GM18499 (cell line): ENCODE measurements around the gene SLC9A7.
A peak's percentile ranks its signal among the peaks of the same experiment; 100 is the strongest.

Experiments
- ATAC-seq: cut with Tn5 transposase; IDR thresholded peaks from one replicate; pipeline ENCODE4 v1.9.1; 2021; ENCODE audit warnings: moderate number of reproducible peaks; ENCODE audit not compliant: insufficient read depth, unreplicated experiment

Gene SLC9A7

DNA sequence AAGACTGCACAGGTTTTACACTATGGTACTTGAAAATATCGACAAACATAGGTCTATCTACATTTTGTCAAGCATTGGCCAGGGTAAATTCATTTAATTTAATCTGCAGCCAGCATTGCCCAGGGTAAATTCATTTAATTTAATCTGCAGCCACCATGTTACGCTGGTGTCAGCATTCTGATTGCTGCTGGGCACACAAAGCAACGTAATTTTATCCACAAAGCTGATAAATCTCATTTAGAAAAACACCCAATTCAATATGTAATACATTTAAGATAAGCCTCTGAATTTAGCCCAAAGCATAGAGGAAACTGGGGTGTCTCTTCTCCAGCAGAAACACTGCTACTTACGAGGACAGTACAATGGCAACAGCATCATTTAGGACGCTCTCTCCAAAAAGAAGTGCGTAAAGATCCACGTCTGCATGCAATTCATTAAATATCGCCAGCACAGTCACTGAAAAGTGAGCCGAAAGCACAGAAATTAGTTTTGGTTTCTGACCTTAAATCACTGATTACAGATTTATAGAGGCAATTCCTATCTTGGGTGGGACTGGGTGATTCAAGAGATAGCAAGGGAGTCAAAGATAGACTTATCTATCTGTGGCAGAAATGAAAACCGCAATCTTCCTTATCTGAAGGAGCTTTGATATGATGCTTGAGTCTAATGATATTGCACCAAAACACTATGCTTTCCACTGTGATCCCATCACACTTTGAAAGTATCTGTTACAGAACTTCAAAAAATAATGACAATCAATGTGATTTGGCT is 96.5 kb downstream of the SLC9A7 start:
- no peak for ATAC-seq

DNA sequence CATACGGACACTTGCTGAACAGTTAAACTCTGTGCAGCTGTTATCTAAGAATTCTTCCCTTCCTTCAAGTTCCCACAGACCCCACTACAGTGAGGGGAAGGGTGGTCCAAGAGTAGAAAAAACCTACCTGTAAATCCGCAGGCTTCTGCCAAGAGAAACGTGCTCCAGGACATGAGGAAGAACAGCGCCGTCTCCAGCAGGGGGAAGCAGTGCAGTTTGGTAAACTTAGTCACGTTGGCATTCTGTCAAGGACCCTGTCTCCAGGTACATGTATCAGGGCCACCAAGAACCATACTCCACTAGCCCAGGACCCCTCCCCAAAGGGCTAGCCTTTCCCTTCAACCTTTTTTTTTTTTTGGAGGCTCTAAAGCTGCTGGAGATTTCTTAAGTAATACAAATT is 105.4 kb downstream of the SLC9A7 start:
- ATAC-seq, result no peak

- ATAC-seq, result no peak
Observed at GRCh38 chrX:46649421-46650260, 109.3 kb downstream of the SLC9A7 start.

GRCh38 chrX:46648660-46649059 is 110.3 kb downstream of the SLC9A7 start:
- no peak for ATAC-seq

DNA sequence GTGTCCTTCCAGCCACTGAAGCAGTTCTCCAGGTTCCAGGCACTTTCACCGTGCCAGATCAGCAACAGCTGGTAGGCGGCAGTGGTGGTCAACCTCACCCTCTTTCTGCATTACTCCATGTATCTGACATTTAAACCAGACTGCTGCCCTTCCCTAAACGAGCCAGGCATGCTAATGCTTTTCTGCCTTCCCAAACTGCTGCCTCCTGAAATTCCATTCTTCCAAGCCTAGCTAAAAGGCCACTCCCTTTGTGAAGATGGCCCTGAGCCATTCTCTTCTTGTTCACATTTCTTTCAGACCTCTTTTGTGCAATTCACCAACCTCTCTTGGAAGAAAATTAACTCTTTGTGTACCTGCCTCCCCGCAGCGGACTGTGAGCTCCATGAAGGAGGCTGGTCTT is 111.7 kb downstream of the SLC9A7 start:
- ATAC-seq, result no peak

DNA sequence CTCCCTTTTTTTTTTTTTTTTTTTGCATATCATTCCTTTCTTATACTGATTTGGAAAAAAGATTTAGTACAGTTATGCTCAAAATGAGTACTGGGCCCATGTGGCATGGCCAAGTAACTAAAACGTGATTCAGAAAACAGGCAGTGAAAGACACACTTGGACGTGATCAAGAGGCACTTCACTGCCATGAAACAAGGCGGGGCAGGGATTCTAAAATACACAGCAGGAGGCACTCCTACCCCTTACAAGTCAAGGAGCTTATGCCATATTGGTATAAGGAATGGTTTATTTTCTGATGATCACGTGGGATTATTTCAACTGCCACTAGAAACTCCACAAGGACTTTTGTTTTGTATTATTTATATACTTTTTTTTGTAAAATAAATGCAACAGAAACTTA is 113.3 kb downstream of the SLC9A7 start:
- no peak for ATAC-seq

- no peak for ATAC-seq
Observed at GRCh38 chrX:46643636-46644035, 115.3 kb downstream of the SLC9A7 start.

DNA sequence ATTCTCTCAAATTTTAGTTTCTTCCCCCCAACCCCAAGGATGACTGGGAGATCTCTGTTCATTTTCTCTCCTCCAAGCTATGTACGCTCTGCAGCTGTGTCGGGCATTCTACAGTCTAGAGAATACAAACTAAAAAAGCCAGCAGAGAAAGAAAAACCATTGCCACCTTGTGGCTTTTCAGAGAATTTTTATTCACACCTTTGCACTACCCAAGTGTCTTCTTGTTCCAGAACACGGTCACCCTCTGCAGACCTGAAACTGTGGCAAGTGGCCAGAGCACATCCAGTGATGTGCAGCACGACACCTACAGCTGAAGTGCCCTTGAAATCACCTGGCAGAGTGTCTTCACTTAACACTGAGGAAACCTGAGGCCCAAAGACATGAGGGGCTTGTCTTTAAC is 116.8 kb downstream of the SLC9A7 start:
- ATAC-seq, result no peak

DNA sequence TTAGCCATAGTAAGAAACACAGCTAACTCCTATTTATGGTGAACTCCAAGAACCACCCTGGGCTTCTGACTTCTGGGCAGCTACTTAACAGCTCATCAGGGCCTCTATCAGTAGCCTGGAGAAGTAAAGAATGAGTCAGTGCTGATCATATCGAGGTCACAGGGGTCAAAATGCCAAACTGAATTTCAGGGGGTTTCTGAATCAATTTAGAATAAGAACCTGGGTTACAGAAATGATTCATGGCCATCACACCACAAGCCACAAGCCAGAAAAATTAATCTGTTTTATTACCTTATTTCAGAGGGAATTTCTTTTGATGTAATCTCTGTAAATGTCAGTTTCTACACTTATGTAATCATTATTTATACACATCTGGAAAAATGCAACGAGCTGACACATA is 121.0 kb downstream of the SLC9A7 start:
- no peak for ATAC-seq

DNA sequence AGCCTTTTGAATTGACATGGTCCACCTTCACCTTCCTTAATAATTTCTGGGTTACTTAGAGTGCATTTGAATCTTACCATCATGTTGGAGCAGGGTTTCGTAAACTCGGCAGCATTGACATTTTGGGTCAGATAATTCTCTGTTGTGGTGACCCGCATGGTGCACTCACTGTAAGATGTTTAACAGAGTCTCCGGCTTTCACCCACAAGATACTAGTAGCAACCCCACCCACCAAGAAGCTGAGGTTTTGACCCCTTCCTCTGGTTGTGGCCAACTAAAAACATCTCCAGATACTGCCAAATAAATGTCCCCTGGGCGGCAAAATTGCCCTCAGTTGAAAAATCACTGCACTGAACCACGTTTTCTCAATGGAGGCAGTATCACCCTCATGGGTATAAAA is 122.7 kb downstream of the SLC9A7 start:
- ATAC-seq, result no peak

DNA sequence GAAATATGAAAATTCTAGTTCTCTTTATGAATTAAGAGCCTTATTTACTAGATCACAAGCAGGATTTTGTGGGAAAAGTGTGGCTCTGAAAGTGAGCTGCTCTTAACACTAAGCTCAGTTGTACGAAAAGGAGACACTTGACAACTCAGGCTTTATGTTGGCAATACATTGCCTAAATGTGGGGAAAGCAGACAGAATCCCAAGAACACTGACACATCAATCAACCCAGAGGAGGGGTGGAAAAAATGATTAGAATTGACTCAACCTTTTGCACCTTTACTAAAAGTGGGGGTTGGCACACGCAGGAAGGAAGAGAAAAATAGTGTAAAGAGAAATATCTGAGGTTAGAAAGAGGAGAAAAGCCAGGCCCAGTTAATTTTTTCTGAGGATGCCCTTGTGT is 123.7 kb downstream of the SLC9A7 start:
- no peak for ATAC-seq

DNA sequence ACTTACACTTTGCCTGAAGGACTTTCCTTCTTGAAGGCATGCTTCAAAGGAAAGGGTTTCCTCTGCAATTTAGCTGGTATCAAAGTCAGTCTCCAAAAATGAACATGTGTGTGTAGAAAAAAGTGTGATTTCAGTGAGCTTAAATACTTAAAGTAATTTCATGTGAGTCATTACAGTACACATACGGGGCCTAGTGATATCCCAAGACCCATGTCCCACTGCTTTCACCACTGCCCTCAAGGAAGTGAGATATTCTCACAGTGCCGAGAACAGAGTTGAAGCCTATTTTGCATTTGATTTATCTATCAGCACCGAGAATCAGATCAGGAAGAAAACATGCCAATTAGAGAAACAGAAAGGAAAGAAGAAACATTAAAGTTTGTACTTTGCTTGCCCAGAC is 124.3 kb downstream of the SLC9A7 start:
- ATAC-seq, result no peak

DNA sequence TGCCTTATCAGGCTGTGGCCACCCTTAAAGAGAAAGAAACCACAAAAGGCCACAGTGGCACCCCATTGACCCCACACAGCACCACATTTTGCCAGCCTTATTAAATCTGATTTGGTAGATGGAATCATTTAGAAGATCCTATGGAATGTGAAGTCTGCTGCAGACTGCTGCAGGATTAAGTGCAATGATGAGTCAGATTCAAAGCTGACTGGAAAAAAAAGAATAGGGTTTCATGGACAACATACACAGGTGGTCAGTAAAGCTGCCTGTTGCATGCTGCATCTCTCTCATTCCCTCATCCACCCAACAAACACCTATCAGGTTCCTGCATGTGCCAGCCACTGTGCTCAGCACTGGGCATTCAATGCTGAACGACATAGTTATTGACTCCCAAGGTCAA is 128.8 kb downstream of the SLC9A7 start:
- ATAC-seq, result no peak

- peak; percentile 90 for ATAC-seq
Observed at GRCh38 chrX:46628460-46629371, 130.2 kb downstream of the SLC9A7 start.

DNA sequence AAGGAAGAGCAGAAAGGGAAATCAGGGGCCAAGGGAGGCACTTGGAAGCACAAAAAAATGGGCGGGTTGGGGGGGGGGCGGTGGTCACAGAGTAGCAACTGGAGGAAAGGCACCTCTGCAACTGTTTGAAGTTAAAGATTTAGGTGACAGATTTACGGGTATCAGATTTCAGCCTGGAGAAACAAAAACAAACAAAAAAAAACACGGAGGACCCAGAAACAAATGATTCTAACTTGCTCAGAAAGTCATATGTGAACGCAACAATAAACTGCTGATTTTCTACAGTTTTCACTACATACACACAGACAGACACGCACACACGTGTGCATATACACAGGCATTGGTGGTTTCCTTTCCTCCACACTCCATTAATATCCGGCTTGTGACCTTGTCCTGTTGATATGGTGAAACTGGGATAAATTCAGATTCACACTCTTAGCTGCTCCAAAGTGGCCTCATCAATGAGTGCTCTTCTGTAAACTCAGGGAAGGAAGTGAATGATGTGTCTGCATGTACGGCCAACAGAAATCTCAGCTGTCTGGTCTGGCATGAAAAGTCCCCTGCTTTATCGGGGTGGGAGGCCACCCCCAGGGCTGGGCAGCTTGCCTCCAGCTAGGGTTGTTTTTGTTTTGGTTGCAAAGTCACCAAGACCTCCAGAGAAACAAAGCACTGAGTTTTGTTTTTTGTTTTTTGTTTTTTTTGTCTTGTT is 131.1 kb downstream of the SLC9A7 start:
- ATAC-seq, result no peak

DNA sequence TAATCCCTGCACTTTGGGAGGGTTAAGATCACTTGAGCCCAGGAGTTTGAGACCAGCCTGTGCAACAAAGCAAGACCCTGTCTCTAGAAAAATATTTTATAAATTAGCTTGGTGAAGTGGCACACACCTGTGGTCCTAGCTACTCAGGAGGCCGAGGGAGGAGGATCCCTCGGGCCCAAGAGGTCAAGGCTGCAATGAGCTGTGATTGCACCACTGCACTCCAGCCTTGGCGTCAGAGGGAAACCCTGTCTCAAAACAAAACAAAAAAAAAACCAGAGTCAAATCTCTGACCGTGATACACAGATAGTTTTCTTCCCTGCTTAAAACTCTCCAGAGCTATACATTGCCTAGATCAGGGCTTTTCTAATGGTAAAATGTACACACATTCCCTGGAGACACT is 131.9 kb downstream of the SLC9A7 start:
- no peak for ATAC-seq

GRCh38 chrX:46626566-46626965 is 132.4 kb downstream of the SLC9A7 start:
- no peak for ATAC-seq

DNA sequence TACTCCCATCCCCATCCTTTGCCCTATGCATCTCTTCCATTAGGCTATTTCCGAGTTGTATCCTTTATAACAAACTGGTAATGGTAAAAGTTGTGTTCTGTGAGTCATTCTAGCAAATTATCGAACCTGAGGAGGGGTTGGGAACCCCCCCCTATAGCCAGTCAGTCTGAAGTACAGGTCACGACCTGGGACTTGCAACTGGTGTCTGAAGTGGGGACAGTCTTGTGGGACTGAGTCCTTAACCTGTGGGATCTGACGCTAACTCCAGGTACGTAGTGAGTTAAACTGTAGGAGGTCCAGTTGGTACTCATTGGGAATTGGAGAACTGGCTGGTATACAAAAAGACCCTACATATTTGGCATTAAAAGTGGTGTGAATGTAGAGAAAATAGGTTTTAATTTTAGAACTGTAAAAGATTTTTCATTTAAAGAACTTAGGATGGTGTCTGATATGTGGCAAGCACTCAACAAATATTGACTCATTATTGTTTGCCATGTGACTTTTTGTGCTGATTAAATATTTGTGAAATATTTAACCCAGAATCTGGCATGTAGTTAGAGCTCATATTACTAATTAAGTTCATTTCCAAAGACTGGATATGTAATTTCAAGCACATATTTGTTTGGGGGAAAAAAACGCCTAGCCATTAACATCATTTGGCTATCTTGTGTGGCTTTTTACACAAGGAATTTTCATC is 134.7 kb downstream of the SLC9A7 start:
- no peak for ATAC-seq

DNA sequence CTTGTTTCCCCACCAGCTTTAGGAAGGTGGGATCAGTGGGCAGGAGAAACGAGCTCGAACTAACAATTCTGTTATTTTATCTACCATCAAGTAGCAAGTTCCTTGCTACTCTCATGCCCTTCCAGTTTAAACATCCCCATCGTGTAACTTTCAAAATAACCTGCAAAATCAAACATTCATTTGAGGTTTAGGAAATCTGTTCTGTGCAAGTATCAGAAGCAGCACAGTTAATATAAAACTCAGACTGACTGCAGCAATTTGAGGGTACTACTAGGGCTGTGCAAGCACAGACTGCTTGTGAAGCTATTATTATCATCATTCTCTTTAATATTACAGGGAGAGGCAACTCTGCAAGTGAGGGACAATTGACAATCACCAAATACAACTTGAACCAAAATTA is 137.3 kb downstream of the SLC9A7 start:
- ATAC-seq, result no peak

GRCh38 chrX:46620505-46620904 is 138.4 kb downstream of the SLC9A7 start:
- ATAC-seq, result no peak
